Measurements from ENCODE around the gene SUV39H1.
A peak's percentile ranks its signal among the peaks of the same experiment; 100 is the strongest.
"Not testable (repeated sequence)": the region's sequence is repeated elsewhere in the genome, so short reads cannot be mapped to it uniquely, and the experiment has no call there.

SUV39H1 gene

GRCh38 chrX:48696301-48696908, at the start of gene SUV39H1:
Gene SUV39H1 (plus strand): TSS chrX:48696734. CDS start chrX:48696785, 51 bp downstream.
- H3K27ac Mint-ChIP-seq, result peak within 1 kb of the TSS; percentile 98
- peak; percentile 66 to 84 for DNase-seq (ENCODE audit: low spot score in 2 of 2)
- ATAC-seq, result peak; percentile 94
- H3K4me3 Mint-ChIP-seq, result peak within 1 kb of the TSS; percentile 95
- H3K4me1 Mint-ChIP-seq, result peaks cover 36% of the 10 kb centered on the region
- H3K36me3 Mint-ChIP-seq, result peaks cover 37% of the 10 kb centered on the region
- H3K9me3 Mint-ChIP-seq, result no peaks in the 10 kb centered on the region

GRCh38 chrX:48648336-48648751, 48.2 kb upstream of the SUV39H1 start:
- Mint-ChIP-seq H3K9me3 (no peaks in the 10 kb centered on the region), H3K36me3 (no peaks in the 10 kb centered on the region), H3K4me3 (no peak overlapping the region), H3K27ac (no peak overlapping the region), H3K4me1 (no peaks in the 10 kb centered on the region)
- peak; percentile 65 for ATAC-seq
- DNase-seq (ENCODE audit: low spot score in 2 of 2), result peak in 1 of 2 donors; percentile 46

GRCh38 chrX:48649102-48649501, 47.4 kb upstream of the SUV39H1 start:
- H3K36me3 Mint-ChIP-seq, result no peaks in the 10 kb centered on the region
- H3K4me3 Mint-ChIP-seq, result no peak overlapping the region
- ATAC-seq, result no peak
- no peaks in the 10 kb centered on the region for H3K4me1 Mint-ChIP-seq
- DNase-seq (ENCODE audit: low spot score in 2 of 2), result no peak
- no peaks in the 10 kb centered on the region for H3K9me3 Mint-ChIP-seq
- H3K27ac Mint-ChIP-seq, result no peak overlapping the region

DNA sequence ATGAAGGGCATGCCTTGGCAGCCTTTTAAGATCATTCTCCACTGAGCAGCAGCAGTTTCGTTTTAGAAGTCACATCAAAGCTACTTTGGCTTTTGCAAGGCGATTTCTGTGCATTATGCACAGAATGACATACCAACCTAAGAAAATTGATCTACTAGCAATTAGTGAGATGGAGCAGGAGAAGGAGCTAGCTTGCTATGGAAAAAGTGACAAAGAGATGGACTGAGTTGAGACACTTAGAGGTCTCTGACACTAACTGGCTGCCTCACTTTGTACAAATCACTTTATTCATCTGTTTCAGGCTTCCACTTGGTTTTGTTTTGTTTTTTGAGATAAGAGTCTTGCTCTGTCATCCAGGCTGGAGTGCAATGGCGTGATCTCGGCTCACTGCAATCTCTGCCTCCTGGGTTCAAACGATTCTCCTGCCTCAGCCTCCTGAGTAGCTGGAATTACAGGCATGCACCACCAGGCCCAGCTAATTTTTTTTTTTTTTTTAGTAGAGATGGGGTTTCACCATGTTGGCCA, 44.4 kb upstream of the SUV39H1 start:
- H3K27ac Mint-ChIP-seq; DNase-seq (ENCODE audit: low spot score in 2 of 2); H3K4me3 Mint-ChIP-seq; H3K4me1 Mint-ChIP-seq; H3K9me3 Mint-ChIP-seq; H3K36me3 Mint-ChIP-seq; ATAC-seq: not testable (repeated sequence)

DNA sequence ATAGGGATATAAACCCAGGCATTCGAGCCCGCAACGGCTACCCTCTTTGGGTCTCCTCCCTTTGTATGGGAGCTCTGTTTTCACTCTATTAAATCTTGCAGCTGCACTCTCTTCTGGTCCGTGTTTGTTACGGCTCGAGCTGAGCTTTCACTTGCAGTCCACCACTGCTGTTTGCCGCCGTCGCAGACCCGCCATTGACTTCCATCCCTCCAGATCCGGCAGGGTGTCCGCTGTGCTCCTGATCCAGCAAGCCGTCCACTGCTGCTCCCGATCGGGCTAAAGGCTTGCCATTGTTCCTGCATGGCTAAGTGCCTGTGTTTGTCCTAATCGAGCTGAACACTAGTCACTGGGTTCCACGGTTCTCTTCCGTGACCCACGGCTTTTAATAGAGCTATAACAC, 41.8 kb upstream of the SUV39H1 start:
- ATAC-seq; H3K9me3 Mint-ChIP-seq; H3K4me1 Mint-ChIP-seq; H3K27ac Mint-ChIP-seq; DNase-seq (ENCODE audit: low spot score in 2 of 2); H3K4me3 Mint-ChIP-seq; H3K36me3 Mint-ChIP-seq: not testable (repeated sequence)

- H3K27ac Mint-ChIP-seq; H3K9me3 Mint-ChIP-seq; H3K4me3 Mint-ChIP-seq; DNase-seq (ENCODE audit: low spot score in 2 of 2); ATAC-seq; H3K36me3 Mint-ChIP-seq: not testable (repeated sequence)
- peaks cover 12% of the 10 kb centered on the region for H3K4me1 Mint-ChIP-seq
Measured at GRCh38 chrX:48659686-48660085, 36.8 kb upstream of the SUV39H1 start.

- Mint-ChIP-seq H3K4me3 (no peak overlapping the region), H3K4me1 (peaks cover 12% of the 10 kb centered on the region), H3K27ac (no peak overlapping the region), H3K36me3 (no peaks in the 10 kb centered on the region), H3K9me3 (no peaks in the 10 kb centered on the region)
- DNase-seq (ENCODE audit: low spot score in 2 of 2) (no peak), ATAC-seq (peak; percentile 76)
Measured at GRCh38 chrX:48663241-48663640, 33.3 kb upstream of the SUV39H1 start.

GRCh38 chrX:48664156-48664555, 32.4 kb upstream of the SUV39H1 start:
- no peak overlapping the region for H3K4me3 Mint-ChIP-seq
- no peaks in the 10 kb centered on the region for H3K36me3 Mint-ChIP-seq
- H3K4me1 Mint-ChIP-seq, result peaks cover 12% of the 10 kb centered on the region
- no peaks in the 10 kb centered on the region for H3K9me3 Mint-ChIP-seq
- DNase-seq (ENCODE audit: low spot score in 2 of 2), result no peak
- H3K27ac Mint-ChIP-seq, result no peak overlapping the region
- ATAC-seq, result peak; percentile 66

- Mint-ChIP-seq H3K4me3 (no peak overlapping the region), H3K27ac (no peak overlapping the region), H3K4me1 (peaks cover 6% of the 10 kb centered on the region), H3K9me3 (no peaks in the 10 kb centered on the region), H3K36me3 (no peaks in the 10 kb centered on the region)
- DNase-seq (ENCODE audit: low spot score in 2 of 2) (no peak), ATAC-seq (no peak)
Measured at GRCh38 chrX:48665991-48666390, 30.5 kb upstream of the SUV39H1 start.

DNA sequence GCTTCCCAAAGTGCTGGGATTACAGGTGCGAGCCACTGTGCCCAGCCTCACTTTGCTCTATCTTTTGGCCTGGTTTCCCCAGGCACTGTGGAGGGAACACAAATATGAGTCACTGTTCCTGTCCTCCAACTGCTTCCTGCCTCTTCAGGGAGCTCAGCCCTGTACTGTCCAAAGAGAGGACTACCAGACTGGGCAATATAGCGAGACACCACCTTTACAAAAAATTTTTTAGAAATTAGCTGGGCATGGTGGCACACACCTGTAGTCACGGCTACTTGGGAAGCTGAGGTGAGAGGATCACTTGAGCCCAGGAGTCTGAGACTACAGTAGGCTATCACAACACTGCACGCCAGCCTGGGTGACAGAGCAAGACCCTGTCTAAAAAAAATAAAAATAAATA, 29.9 kb upstream of the SUV39H1 start:
- no peaks in the 10 kb centered on the region for H3K4me1 Mint-ChIP-seq
- H3K27ac Mint-ChIP-seq, result no peak overlapping the region
- no peaks in the 10 kb centered on the region for H3K9me3 Mint-ChIP-seq
- DNase-seq (ENCODE audit: low spot score in 2 of 2), result no peak
- H3K4me3 Mint-ChIP-seq, result no peak overlapping the region
- no peaks in the 10 kb centered on the region for H3K36me3 Mint-ChIP-seq
- ATAC-seq, result no peak

DNA sequence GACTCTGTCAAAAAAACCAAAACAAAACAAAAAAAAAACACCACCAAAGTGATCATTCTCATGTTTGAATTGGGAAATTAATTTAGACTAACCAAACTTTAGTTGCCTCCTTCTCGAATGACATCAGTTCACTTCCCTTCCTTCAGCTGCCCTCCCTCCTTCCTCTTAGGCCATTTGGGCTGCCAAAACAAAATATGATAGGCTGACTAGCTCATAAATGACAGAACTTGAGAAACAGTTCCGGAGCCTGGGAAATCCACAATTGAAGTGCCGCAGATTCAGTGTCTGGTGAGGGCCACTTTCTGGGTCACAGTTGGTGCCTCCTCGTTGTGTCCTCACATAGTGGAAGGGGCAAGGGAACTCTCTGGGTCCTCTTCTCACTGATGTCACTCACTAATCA, 29.0 kb upstream of the SUV39H1 start:
- Mint-ChIP-seq H3K36me3 (no peaks in the 10 kb centered on the region), H3K9me3 (no peaks in the 10 kb centered on the region), H3K4me1 (no peaks in the 10 kb centered on the region), H3K27ac (no peak overlapping the region), H3K4me3 (no peak overlapping the region)
- DNase-seq (ENCODE audit: low spot score in 2 of 2) (no peak), ATAC-seq (no peak)

GRCh38 chrX:48668187-48668586, 28.3 kb upstream of the SUV39H1 start:
- not testable (repeated sequence) for H3K4me3 Mint-ChIP-seq; H3K4me1 Mint-ChIP-seq; H3K27ac Mint-ChIP-seq; H3K36me3 Mint-ChIP-seq; DNase-seq (ENCODE audit: low spot score in 2 of 2); ATAC-seq; H3K9me3 Mint-ChIP-seq

DNA sequence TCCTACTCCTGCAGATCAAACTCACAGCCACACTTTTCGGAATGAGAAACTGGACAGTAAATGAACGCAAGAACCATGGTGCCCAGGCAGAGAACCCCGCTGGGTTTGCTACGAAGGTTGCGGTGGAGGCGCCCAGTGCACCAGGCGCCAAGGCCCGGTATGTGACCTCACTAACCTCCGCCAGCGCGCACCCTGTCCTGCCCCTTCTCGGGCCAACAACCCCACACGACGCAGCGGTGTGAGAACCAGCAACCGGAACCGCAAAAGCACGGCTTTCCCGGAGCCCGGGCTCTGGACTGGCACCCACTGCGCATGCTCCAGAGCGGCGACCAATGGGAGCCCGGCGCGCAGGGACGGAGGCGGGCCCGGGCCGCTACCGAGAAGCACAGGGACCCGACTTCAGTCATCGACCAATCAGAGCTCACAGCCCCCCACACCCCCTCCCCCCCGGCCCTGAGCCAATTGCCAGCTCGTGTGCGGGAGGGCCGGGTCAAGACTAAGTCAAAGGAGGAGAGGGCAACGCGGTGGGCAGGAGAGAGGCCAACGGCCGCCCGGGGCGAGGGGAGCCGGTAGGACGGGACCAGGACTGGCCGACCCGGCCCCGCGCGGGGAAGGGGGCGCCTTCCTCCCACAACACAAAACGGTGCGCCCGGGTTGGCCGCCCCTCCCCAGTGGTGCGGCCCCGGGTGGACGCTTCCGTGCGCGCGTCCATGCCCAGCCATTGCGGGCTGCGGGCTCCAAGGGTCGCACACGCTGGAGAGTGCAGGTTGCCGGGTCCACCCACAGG, 20.2 kb upstream of the SUV39H1 start:
- H3K27ac Mint-ChIP-seq, result peak overlapping the region; percentile 89
- ATAC-seq (peak; percentile 96), DNase-seq (ENCODE audit: low spot score in 2 of 2) (peak; percentile 74 to 91)
- no peaks in the 10 kb centered on the region for H3K9me3 Mint-ChIP-seq
- no peaks in the 10 kb centered on the region for H3K36me3 Mint-ChIP-seq
- H3K4me1 Mint-ChIP-seq, result peaks cover 16% of the 10 kb centered on the region
- H3K4me3 Mint-ChIP-seq, result peak overlapping the region; percentile 83

DNA sequence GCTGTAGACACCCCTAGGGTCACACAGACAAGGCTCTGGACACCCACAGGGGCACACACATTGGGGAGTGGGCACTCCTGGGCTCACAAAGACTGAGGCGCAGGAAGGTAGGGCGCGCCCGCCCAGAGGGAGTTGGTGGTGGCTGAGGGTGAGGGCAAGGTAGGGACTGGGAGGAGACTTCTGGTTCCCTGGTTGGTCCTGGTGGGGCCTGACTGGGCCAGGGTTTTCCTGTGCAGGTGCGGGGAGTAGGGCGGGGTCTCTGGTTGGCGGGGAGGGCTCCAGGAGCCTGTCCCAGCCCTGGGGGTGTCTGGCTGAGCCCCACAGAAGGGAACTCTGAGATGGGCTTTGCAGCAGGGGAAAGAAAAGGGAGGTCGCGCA, 19.7 kb upstream of the SUV39H1 start:
- Mint-ChIP-seq H3K4me3 (peak overlapping the region; percentile 83), H3K9me3 (no peaks in the 10 kb centered on the region), H3K4me1 (peaks cover 16% of the 10 kb centered on the region), H3K27ac (peak overlapping the region; percentile 89), H3K36me3 (no peaks in the 10 kb centered on the region)
- peak; percentile 27 for ATAC-seq
- DNase-seq (ENCODE audit: low spot score in 2 of 2), result no peak

- no peak for DNase-seq (ENCODE audit: low spot score in 2 of 2)
- Mint-ChIP-seq H3K4me3 (peak overlapping the region; percentile 83), H3K36me3 (no peaks in the 10 kb centered on the region), H3K27ac (peak overlapping the region; percentile 89), H3K9me3 (no peaks in the 10 kb centered on the region), H3K4me1 (peaks cover 16% of the 10 kb centered on the region)
- ATAC-seq, result no peak
Measured at GRCh38 chrX:48677516-48677915, 19.0 kb upstream of the SUV39H1 start.

GRCh38 chrX:48680467-48680866, 16.1 kb upstream of the SUV39H1 start:
- H3K4me3 Mint-ChIP-seq, H3K9me3 Mint-ChIP-seq, ATAC-seq, H3K27ac Mint-ChIP-seq: not testable (repeated sequence)
- DNase-seq (ENCODE audit: low spot score in 2 of 2), result peak; percentile 2 to 63
- Mint-ChIP-seq H3K4me1 (peaks cover 30% of the 10 kb centered on the region), H3K36me3 (peaks cover 16% of the 10 kb centered on the region)

Measured in stimulated activated effector memory CD8-positive, alpha-beta T cell treated with anti-CD3 and anti-CD28 coated beads, Interleukin-12 subunit alpha, Interleukin-12 subunit beta, amount 100 ng/mL, for 72 hours (primary cell).